ENCODE data around the gene SH2D3C. TPM values are rescaled to one million over a fixed set of nuclear protein-coding genes. Genes with fewer than 3 reads are reported as not detected.
A peak's percentile ranks its signal among the peaks of the same experiment; 100 is the strongest.

Gene SH2D3C
- total RNA-seq, 1 experiment from 2014 or later: 0.79 TPM

GRCh38 chr9:127792417-127793031, 14.1 kb upstream of the SH2D3C start:
- Histone ChIP-seq H3K27ac (no peak overlapping the region), H3K9me3 (ENCODE audit: insufficient read depth, low read depth) (no peaks in the 10 kb centered on the region), H3F3A (ENCODE audit: insufficient read depth, low read depth) (peaks cover 73% of the 10 kb centered on the region), H3K4me3 (no peak overlapping the region), H4K20me1 (ENCODE audit: insufficient read depth) (peaks cover 51% of the 10 kb centered on the region), H3K4me2 (no peak overlapping the region), H3K4me1 (replicated peaks; ENCODE audit: insufficient read depth) (peaks cover 2% of the 10 kb centered on the region; the same call in 1 of the 2 replicates), H3K27me3 (ENCODE audit: insufficient read depth, low read depth) (no peaks in the 10 kb centered on the region), H3K9me2 (ENCODE audit: insufficient read depth) (no peaks in the 10 kb centered on the region), H3K79me2 (ENCODE audit: low read depth) (peaks cover 30% of the 10 kb centered on the region), H2AFZ (no peak overlapping the region), H3K36me3 (ENCODE audit: low read depth) (peaks cover 27% of the 10 kb centered on the region)
- CTCF ChIA-PET: interaction anchor here (0.6 to 0.7 kb wide), 2 partner anchors 48 to 69 kb away, joined by 4 to 5 read pairs; no protein-coding TSS in a partner anchor
- peak in 1 of 2 experiments; percentile 21 for DNase-seq
- TF ChIP-seq CTCF (conservative IDR thresholded peaks at IDR 0.05) (no peak), EZH2 (IDR thresholded peaks at IDR 0.05; ENCODE audit: low read depth) (no peak)
- intact Hi-C loops (cut with micrococcal nuclease; ENCODE audit: unreplicated experiment): no loop called here
- POLR2A ChIA-PET (ENCODE audit: unreplicated experiment): interaction anchor here (0.6 to 0.7 kb wide), 2 partner anchors 9 to 322 kb away, joined by 3 to 19 read pairs; no protein-coding TSS in a partner anchor
- BruUV-seq (replicated peaks): no TSS peak

- BruUV-seq (replicated peaks): no TSS peak
- H3K9me3 ChIP-seq (ENCODE audit: insufficient read depth, low read depth): no peaks in the 10 kb centered on the region
- no peak overlapping the region for H3K27ac ChIP-seq
- no peaks in the 10 kb centered on the region for H3K27me3 ChIP-seq (ENCODE audit: insufficient read depth, low read depth)
- H2AFZ ChIP-seq: no peak overlapping the region
- TF ChIP-seq CTCF (conservative IDR thresholded peaks at IDR 0.05) (no peak), EZH2 (IDR thresholded peaks at IDR 0.05; ENCODE audit: low read depth) (no peak)
- peaks cover 30% of the 10 kb centered on the region for H3K36me3 ChIP-seq (ENCODE audit: low read depth)
- CTCF ChIA-PET: no interaction called here
- H3K4me3 ChIP-seq: no peak overlapping the region
- H3K4me1 ChIP-seq (replicated peaks; ENCODE audit: insufficient read depth): peaks cover 8% of the 10 kb centered on the region
- POLR2A ChIA-PET (ENCODE audit: unreplicated experiment): interaction anchor here (0.6 kb wide), 2 partner anchors 63 to 125 kb away, joined by 4 read pairs; no protein-coding TSS in a partner anchor
- peaks cover 65% of the 10 kb centered on the region for H4K20me1 ChIP-seq (ENCODE audit: insufficient read depth)
- no peak overlapping the region for H3K4me2 ChIP-seq
- H3F3A ChIP-seq (ENCODE audit: insufficient read depth, low read depth): peaks cover 63% of the 10 kb centered on the region
- intact Hi-C loops (cut with micrococcal nuclease; ENCODE audit: unreplicated experiment): no loop called here
- peaks cover 44% of the 10 kb centered on the region for H3K79me2 ChIP-seq (ENCODE audit: low read depth)
- no peaks in the 10 kb centered on the region for H3K9me2 ChIP-seq (ENCODE audit: insufficient read depth)
- no peak for DNase-seq
Observed at GRCh38 chr9:127791085-127791484, 12.6 kb upstream of the SH2D3C start.

GRCh38 chr9:127790094-127790855, 11.8 kb upstream of the SH2D3C start:
- no TSS peak for BruUV-seq (replicated peaks)
- Histone ChIP-seq H4K20me1 (ENCODE audit: insufficient read depth) (peaks cover 65% of the 10 kb centered on the region), H3K36me3 (ENCODE audit: low read depth) (peaks cover 30% of the 10 kb centered on the region), H3K9me2 (ENCODE audit: insufficient read depth) (no peaks in the 10 kb centered on the region), H3K4me1 (replicated peaks; ENCODE audit: insufficient read depth) (peaks cover 8% of the 10 kb centered on the region), H3F3A (ENCODE audit: insufficient read depth, low read depth) (peaks cover 55% of the 10 kb centered on the region), H3K4me3 (no peak overlapping the region), H3K27ac (no peak overlapping the region), H3K4me2 (no peak overlapping the region), H3K79me2 (ENCODE audit: low read depth) (peaks cover 46% of the 10 kb centered on the region), H3K27me3 (ENCODE audit: insufficient read depth, low read depth) (no peaks in the 10 kb centered on the region), H2AFZ (no peak overlapping the region), H3K9me3 (ENCODE audit: insufficient read depth, low read depth) (no peaks in the 10 kb centered on the region)
- no peak for DNase-seq
- POLR2A ChIA-PET (ENCODE audit: unreplicated experiment): interaction anchor here (0.6 kb wide), 1 partner anchor 64 kb away, joined by 4 read pairs; no protein-coding TSS in a partner anchor
- CTCF ChIA-PET: no interaction called here
- intact Hi-C loops (cut with micrococcal nuclease; ENCODE audit: unreplicated experiment): no loop called here
- TF ChIP-seq CTCF (conservative IDR thresholded peaks at IDR 0.05) (no peak), EZH2 (IDR thresholded peaks at IDR 0.05; ENCODE audit: low read depth) (no peak)
